ENCODE results near the gene STK32B. TPM values are rescaled to one million over a fixed set of nuclear protein-coding genes. Genes with fewer than 3 reads are reported as not detected.

The STK32B gene
- total and polyA plus RNA-seq, 2 experiments from 2014 or later, result 0.71 to 2.3 TPM

DNA sequence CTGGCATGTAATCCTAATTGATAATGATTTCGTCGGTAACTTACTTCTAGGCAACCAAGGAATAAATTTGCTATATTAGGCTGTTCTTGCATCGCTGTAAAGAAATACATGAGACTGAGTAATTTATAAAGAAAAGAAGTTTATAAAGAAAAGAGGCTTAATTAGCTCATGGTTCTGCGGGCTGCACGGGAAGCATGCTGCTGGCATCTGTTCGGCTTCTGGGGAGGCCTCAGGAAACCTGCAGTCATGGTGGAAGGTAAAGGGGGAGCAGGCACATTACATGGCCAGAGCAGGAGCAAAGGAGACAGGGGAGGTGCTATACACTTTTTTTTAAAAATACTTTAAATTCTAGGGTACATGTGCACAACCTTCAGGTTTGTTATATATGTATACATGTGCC lies 290.2 kb downstream of the STK32B start:
- no peak overlapping the region for H3K4me3 Mint-ChIP-seq
- Histone ChIP-seq H2AFZ (no peak overlapping the region), H3F3A (replicated peaks; ENCODE audit: low read depth) (no peaks in the 10 kb centered on the region), H3K27me3 (ENCODE audit: insufficient read depth) (no peaks in the 10 kb centered on the region), H3K4me3 (no peak overlapping the region), H3K4me2 (no peak overlapping the region), H3K79me2 (replicated peaks; ENCODE audit: insufficient read depth) (no peaks in the 10 kb centered on the region), H3K4me1 (ENCODE audit: insufficient read depth) (0 out of 2 replicates have a peak, but pooled peaks cover 3% of the 10 kb centered on the region), H3K9me2 (ENCODE audit: insufficient read depth) (peaks cover 5% of the 10 kb centered on the region; the same call in 1 of the 2 replicates), H3K27ac (ENCODE audit: low read depth) (no peak overlapping the region), H4K20me1 (replicated peaks; ENCODE audit: insufficient read depth) (no peaks in the 10 kb centered on the region), H3K36me3 (ENCODE audit: insufficient read depth) (no peaks in the 10 kb centered on the region)
- no peak for TF ChIP-seq NANOG (IDR thresholded peaks at IDR 0.05; ENCODE audit: borderline replicate concordance)
- TF ChIP-seq CREB1 (CRISPR knock-in tag; IDR thresholded peaks at IDR 0.05; ENCODE audit: low read depth), result no peak
- H3K27me3 Mint-ChIP-seq (ENCODE audit: insufficient read depth, low read depth, poor library complexity), result no peaks in the 10 kb centered on the region
- peaks cover 3% of the 10 kb centered on the region; the same call in 2 of the 3 replicates for H3K9me3 Mint-ChIP-seq
- peaks cover 5% of the 10 kb centered on the region; the same call in 1 of the 3 replicates for H3K4me1 Mint-ChIP-seq
- no peaks in the 10 kb centered on the region for H3K36me3 Mint-ChIP-seq (ENCODE audit: low read depth)
- ATAC-seq, result no peak
- no peak for DNase-seq (ENCODE audit: low spot score)
- no peak overlapping the region for H3K27ac Mint-ChIP-seq

DNA sequence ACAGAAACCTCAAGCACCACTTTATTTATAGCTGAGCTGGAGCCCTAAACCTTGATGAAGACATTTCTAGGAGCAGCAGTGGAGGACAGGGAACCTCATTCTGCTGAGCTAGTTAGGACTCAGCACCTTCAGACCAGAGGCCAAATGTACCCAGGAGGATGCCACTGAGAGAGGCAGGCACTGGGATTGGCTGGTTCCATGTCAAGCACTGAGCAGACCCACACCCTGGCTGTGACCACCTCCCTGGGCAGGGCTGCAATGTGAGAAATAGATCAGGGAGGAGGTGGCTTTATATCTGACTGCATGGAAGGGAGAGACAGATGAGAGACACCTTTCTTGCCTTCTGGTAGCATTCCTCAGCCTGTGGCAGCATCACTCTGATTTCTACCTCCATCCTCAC lies 304.6 kb downstream of the STK32B start:
- Histone ChIP-seq H3K4me3 (no peak overlapping the region), H3K27me3 (ENCODE audit: insufficient read depth) (no peaks in the 10 kb centered on the region), H2AFZ (no peak overlapping the region), H4K20me1 (replicated peaks; ENCODE audit: insufficient read depth) (no peaks in the 10 kb centered on the region), H3K9me2 (ENCODE audit: insufficient read depth) (no peaks in the 10 kb centered on the region), H3K27ac (ENCODE audit: low read depth) (no peak overlapping the region), H3K4me1 (ENCODE audit: insufficient read depth) (no peaks in the 10 kb centered on the region), H3K79me2 (replicated peaks; ENCODE audit: insufficient read depth) (no peaks in the 10 kb centered on the region), H3F3A (replicated peaks; ENCODE audit: low read depth) (no peaks in the 10 kb centered on the region), H3K4me2 (no peak overlapping the region), H3K36me3 (ENCODE audit: insufficient read depth) (no peaks in the 10 kb centered on the region)
- Mint-ChIP-seq H3K27me3 (ENCODE audit: insufficient read depth, low read depth, poor library complexity) (peaks cover 4% of the 10 kb centered on the region), H3K9me3 (no peaks in the 10 kb centered on the region), H3K4me1 (no peaks in the 10 kb centered on the region; the same call in 2 of the 3 replicates), H3K4me3 (no peak overlapping the region), H3K36me3 (ENCODE audit: low read depth) (no peaks in the 10 kb centered on the region), H3K27ac (no peak overlapping the region)
- DNase-seq (ENCODE audit: low spot score) (no peak), ATAC-seq (no peak)
- TF ChIP-seq EZH2 (IDR thresholded peaks at IDR 0.05; ENCODE audit: low read depth, unreplicated experiment) (no peak), NANOG (IDR thresholded peaks at IDR 0.05; ENCODE audit: borderline replicate concordance) (no peak), ZNF114 (CRISPR knock-in tag; IDR thresholded peaks at IDR 0.05) (no peak), STAT1 (IDR thresholded peaks at IDR 0.05; ENCODE audit: unreplicated experiment) (no peak), POLR2AphosphoS5 (IDR thresholded peaks at IDR 0.05; ENCODE audit: low read depth) (no peak), ZNF331 (CRISPR knock-in tag; IDR thresholded peaks at IDR 0.05; ENCODE audit: low read depth) (no peak)
- TF ChIP-seq, protein P1, sequence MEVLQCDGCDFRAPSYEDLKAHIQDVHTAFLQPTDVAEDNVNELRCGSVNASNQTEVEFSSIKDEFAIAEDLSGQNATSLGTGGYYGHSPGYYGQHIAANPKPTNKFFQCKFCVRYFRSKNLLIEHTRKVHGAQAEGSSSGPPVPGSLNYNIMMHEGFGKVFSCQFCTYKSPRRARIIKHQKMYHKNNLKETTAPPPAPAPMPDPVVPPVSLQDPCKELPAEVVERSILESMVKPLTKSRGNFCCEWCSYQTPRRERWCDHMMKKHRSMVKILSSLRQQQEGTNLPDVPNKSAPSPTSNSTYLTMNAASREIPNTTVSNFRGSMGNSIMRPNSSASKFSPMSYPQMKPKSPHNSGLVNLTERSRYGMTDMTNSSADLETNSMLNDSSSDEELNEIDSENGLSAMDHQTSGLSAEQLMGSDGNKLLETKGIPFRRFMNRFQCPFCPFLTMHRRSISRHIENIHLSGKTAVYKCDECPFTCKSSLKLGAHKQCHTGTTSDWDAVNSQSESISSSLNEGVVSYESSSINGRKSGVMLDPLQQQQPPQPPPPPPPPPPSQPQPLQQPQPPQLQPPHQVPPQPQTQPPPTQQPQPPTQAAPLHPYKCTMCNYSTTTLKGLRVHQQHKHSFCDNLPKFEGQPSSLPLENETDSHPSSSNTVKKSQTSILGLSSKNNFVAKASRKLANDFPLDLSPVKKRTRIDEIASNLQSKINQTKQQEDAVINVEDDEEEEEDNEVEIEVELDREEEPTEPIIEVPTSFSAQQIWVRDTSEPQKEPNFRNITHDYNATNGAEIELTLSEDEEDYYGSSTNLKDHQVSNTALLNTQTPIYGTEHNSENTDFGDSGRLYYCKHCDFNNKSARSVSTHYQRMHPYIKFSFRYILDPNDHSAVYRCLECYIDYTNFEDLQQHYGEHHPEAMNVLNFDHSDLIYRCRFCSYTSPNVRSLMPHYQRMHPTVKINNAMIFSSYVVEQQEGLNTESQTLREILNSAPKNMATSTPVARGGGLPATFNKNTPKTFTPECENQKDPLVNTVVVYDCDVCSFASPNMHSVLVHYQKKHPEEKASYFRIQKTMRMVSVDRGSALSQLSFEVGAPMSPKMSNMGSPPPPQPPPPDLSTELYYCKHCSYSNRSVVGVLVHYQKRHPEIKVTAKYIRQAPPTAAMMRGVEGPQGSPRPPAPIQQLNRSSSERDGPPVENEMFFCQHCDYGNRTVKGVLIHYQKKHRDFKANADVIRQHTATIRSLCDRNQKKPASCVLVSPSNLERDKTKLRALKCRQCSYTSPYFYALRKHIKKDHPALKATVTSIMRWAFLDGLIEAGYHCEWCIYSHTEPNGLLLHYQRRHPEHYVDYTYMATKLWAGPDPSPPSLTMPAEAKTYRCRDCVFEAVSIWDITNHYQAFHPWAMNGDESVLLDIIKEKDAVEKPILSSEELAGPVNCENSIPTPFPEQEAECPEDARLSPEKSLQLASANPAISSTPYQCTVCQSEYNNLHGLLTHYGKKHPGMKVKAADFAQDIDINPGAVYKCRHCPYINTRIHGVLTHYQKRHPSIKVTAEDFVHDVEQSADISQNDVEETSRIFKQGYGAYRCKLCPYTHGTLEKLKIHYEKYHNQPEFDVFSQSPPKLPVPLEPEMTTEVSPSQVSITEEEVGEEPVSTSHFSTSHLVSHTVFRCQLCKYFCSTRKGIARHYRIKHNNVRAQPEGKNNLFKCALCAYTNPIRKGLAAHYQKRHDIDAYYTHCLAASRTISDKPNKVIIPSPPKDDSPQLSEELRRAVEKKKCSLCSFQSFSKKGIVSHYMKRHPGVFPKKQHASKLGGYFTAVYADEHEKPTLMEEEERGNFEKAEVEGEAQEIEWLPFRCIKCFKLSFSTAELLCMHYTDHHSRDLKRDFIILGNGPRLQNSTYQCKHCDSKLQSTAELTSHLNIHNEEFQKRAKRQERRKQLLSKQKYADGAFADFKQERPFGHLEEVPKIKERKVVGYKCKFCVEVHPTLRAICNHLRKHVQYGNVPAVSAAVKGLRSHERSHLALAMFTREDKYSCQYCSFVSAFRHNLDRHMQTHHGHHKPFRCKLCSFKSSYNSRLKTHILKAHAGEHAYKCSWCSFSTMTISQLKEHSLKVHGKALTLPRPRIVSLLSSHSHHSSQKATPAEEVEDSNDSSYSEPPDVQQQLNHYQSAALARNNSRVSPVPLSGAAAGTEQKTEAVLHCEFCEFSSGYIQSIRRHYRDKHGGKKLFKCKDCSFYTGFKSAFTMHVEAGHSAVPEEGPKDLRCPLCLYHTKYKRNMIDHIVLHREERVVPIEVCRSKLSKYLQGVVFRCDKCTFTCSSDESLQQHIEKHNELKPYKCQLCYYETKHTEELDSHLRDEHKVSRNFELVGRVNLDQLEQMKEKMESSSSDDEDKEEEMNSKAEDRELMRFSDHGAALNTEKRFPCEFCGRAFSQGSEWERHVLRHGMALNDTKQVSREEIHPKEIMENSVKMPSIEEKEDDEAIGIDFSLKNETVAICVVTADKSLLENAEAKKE (CRISPR knock-in tag; IDR thresholded peaks at IDR 0.05), result no peak
- TF ChIP-seq, protein P2, sequence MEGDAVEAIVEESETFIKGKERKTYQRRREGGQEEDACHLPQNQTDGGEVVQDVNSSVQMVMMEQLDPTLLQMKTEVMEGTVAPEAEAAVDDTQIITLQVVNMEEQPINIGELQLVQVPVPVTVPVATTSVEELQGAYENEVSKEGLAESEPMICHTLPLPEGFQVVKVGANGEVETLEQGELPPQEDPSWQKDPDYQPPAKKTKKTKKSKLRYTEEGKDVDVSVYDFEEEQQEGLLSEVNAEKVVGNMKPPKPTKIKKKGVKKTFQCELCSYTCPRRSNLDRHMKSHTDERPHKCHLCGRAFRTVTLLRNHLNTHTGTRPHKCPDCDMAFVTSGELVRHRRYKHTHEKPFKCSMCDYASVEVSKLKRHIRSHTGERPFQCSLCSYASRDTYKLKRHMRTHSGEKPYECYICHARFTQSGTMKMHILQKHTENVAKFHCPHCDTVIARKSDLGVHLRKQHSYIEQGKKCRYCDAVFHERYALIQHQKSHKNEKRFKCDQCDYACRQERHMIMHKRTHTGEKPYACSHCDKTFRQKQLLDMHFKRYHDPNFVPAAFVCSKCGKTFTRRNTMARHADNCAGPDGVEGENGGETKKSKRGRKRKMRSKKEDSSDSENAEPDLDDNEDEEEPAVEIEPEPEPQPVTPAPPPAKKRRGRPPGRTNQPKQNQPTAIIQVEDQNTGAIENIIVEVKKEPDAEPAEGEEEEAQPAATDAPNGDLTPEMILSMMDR (conservative IDR thresholded peaks at IDR 0.05; ENCODE audit: low read depth in 2 of 2), result no peak
